Measurements from ENCODE around the gene GATD1. TPM values are rescaled to one million over a fixed set of nuclear protein-coding genes. Genes with fewer than 3 reads are reported as not detected.

The GATD1 gene
- total and polyA plus RNA-seq, 9 of the 15 experiments (the other 6 are each of a cell fraction or from before 2014, with no cell fraction given), result 2.8 to 144 (median 36.9) TPM

- no peak for TF ChIP-seq BACH1 (tag; IDR thresholded peaks at IDR 0.05)
- TF ChIP-seq FOXP4 (CRISPR knock-in tag; IDR thresholded peaks at IDR 0.05; ENCODE audit: borderline replicate concordance), result no peak
Observed at GRCh38 chr11:815675-816432, 38.6 kb upstream of the GATD1 start (continued).

DNA sequence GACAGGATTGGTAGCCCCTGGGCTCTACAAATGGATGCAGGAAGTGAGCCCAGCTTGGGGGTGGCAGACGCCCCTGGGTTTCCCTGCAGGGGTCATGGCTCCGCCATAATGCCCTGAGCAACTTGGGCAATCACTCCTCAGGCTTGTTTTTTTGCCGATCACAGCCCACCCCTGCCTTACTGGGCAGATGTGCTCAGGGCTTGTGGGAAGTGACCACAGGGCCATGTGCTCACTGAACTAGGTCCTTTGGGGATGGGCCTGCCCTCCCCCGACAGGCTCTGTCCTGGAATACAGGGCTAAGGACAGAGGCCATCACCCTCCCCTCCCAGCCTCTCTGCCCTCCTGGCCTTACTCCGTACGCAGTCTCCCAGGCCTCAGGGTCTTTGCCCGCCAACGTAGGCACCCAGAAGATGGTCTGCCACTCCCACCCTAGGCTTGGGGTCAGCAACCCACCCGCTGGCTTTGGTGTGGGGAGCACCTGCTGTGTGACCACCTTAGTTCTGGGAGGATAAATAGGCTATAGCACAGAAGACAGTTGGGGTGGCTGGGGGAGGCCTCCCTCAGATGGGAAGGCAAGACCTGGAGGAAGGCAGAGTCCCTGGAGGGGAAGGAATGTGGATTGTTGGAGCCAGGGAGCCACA lies 36.3 kb upstream of the GATD1 start:
- DNase-seq (ENCODE audit: extremely low read depth in 1 of 4, low spot score in 3 of 4), result peak in 1 of 4 experiments; percentile 56
- Histone ChIP-seq H4K20me1 (replicated peaks; ENCODE audit: control insufficient read depth, insufficient read depth, low read length) (peaks cover 24% of the 10 kb centered on the region), H3K9ac (ENCODE audit: insufficient read depth in 1 of 2, low read depth in 2 of 2, low read length in 2 of 2) (peak overlapping the region in 1 of 2 experiments; percentile 84; a peak in 2 of 4 replicates), H3K27me3 (ENCODE audit: control insufficient read depth in 2 of 2, insufficient read depth in 2 of 2, low read length in 2 of 2) (no peaks in the 10 kb centered on the region), H3K4me2 (ENCODE audit: insufficient read depth, low read length) (no peak overlapping the region), H3K9me1 (ENCODE audit: control insufficient read depth, insufficient read depth, low read length) (peaks cover 3% of the 10 kb centered on the region), H3K9me3 (replicated peaks; ENCODE audit: control insufficient read depth, insufficient read depth, low read depth, low read length) (no peaks in the 10 kb centered on the region), H3K4me3 (no peak overlapping the region), H3K27ac (ENCODE audit: extremely low read depth, low read depth, low read length) (peak overlapping the region; percentile 39), H2AFZ (ENCODE audit: low read depth, low read length) (no peak overlapping the region), H3K4me1 (replicated peaks in 1 of 2; ENCODE audit: control insufficient read depth in 2 of 2, insufficient read depth in 2 of 2, low read length in 2 of 2) (peaks cover 17 to 48% of the 10 kb centered on the region in 2 experiments; a peak in 4 of 5 replicates), H3K36me3 (ENCODE audit: control insufficient read depth, insufficient read depth, low read length) (peaks cover 48% of the 10 kb centered on the region), H3K79me2 (ENCODE audit: control insufficient read depth, insufficient read depth, low read length) (peaks cover 50% of the 10 kb centered on the region)
- ChIA-PET POLR2A (interaction anchor here (0.6 to 2.5 kb wide), 4 partner anchors 9 to 61 kb away, joined by 3 to 12 read pairs (median 3); no protein-coding TSS in a partner anchor), CTCF (ENCODE audit: low intra/inter-chr PET ratio) (no interaction called here)
- 79% methylated on average over 9 of the region's 9 CpGs for WGBS (ENCODE audit: insufficient coverage, low coverage, missing lambda C conversion rate)
- in situ Hi-C loops (cut with MboI), result no loop called here
- ATAC-seq, result peak; percentile 3; the same call in 2 of the 3 replicates
- no peak for FAIRE-seq
- no TSS peak for BruUV-seq (replicated peaks)
- intact Hi-C loops (cut with micrococcal nuclease), result no loop called here
- TF ChIP-seq RBM15 (IDR thresholded peaks at IDR 0.05; ENCODE audit: insufficient read depth, low read length) (no peak), MNT (conservative IDR thresholded peaks at IDR 0.05) (peak in 1 of 2 experiments; percentile 29; a peak in 1 of 4 replicates), ESRRA (IDR thresholded peaks at IDR 0.05; ENCODE audit: borderline replicate concordance, low read depth) (no peak), PML (IDR thresholded peaks at IDR 0.05; ENCODE audit: low read length) (0 out of 2 replicates have a peak, but pooled peaks have one; percentile 8), ZNF3 (CRISPR knock-in tag; IDR thresholded peaks at IDR 0.05) (no peak), SP1 (CRISPR knock-in tag; IDR thresholded peaks at IDR 0.05) (0 out of 2 replicates have a peak, but pooled peaks have one; percentile 34), SMARCB1 (IDR thresholded peaks at IDR 0.05; ENCODE audit: insufficient read length, low read depth) (no peak), ZNF778 (CRISPR knock-in tag; IDR thresholded peaks at IDR 0.05) (no peak), ZNF445 (CRISPR knock-in tag; IDR thresholded peaks at IDR 0.05; ENCODE audit: low read depth) (no peak)
- TF ChIP-seq, protein P1, sequence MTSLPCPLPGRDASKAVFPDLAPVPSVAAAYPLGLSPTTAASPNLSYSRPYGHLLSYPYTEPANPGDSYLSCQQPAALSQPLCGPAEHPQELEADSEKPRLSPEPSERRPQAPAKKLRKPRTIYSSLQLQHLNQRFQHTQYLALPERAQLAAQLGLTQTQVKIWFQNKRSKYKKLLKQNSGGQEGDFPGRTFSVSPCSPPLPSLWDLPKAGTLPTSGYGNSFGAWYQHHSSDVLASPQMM (CRISPR knock-in tag; IDR thresholded peaks at IDR 0.05), result no peak

All from K562 (cell line).